ENCODE results near the gene ABCC4.

ABCC4 gene

DNA sequence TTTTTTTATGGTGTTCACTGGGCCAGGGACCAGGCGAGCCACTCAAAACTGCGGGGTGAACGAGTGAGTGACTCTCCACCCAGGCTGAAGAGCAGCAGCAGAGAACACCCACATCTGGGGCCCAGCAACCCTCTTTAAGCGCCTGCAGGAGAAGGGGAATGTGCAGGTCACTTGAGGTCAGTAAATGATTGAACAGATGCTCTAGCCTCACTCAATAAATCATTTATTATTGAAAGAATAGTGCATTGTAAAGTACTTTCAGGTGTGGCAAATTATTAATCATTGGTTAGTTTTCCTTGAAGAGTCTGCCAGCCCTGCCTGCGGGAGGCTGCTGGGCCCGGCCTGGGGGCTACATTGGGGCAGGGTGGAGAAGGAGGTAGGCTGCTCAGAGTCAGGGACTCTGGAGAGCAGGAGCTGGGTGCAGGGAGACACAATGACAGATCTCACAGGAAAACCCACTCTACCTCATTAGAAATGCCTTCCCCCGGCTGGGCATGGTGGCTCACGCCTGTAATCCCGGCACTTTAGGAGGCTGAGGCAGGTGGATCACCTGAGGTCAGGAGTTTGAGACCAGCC lies 42.5 kb downstream of the ABCC4 start:
- H3K27ac Mint-ChIP-seq = no peak overlapping the region

DNA sequence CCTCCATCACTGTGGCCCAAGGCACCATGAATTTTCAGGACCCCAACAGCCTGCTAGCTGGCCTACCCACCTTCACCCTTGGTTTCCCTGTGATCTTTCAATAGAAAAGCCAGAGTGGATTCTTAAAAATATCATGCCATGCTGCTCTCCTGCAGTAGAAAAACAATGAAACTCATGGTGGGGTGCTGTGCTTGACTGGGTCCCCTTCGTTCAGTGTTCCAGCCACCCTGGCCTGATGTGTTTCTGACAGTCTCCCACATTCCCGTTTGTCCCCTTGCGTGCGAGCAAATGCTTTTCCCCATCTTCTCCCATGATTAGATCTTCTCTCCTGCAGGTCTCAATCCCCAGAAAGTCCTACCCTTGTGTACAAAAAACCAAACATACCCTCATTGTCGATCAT lies 43.2 kb downstream of the ABCC4 start:
- no peak overlapping the region for H3K27ac Mint-ChIP-seq
- H3K9me3 Mint-ChIP-seq = no peaks in the 10 kb centered on the region
- no peaks in the 10 kb centered on the region for H3K27me3 Mint-ChIP-seq (ENCODE audit: low read depth)
- H3K36me3 Mint-ChIP-seq (ENCODE audit: low read depth) = no peaks in the 10 kb centered on the region
- no peaks in the 10 kb centered on the region for H3K4me1 Mint-ChIP-seq (ENCODE audit: low read depth)
- no peak overlapping the region for H3K4me3 Mint-ChIP-seq
- no peak for DNase-seq (ENCODE audit: low spot score)

More for the DNA sequence above, 42.5 kb downstream of the ABCC4 start:
- Mint-ChIP-seq H3K4me1 (ENCODE audit: low read depth) (no peaks in the 10 kb centered on the region), H3K9me3 (no peaks in the 10 kb centered on the region), H3K36me3 (ENCODE audit: low read depth) (no peaks in the 10 kb centered on the region), H3K27me3 (ENCODE audit: low read depth) (no peaks in the 10 kb centered on the region), H3K4me3 (no peak overlapping the region)
- no peak for DNase-seq (ENCODE audit: low spot score)

DNA sequence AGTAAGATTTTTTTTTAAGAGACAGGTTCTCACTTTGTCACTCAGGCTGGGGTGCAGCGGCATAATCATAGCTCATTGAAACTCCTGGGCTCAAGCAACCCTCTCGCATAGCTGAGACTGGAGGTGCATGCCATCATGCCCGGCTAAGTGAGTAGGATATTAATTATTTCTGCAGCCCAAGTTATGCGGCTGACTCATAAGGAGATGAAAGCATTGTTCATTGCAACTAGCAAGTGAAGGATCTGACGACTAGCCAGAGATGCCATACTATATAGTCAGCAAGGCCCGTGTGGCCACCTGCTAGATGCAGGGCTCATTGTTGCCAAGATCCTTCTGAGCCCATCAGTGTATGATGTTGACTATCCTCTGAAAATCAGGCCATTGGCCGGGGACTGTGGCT lies 45.2 kb downstream of the ABCC4 start:
- H3K27ac Mint-ChIP-seq = no peak overlapping the region
- H3K36me3 Mint-ChIP-seq (ENCODE audit: low read depth) = no peaks in the 10 kb centered on the region
- no peaks in the 10 kb centered on the region for H3K27me3 Mint-ChIP-seq (ENCODE audit: low read depth)
- DNase-seq (ENCODE audit: low spot score) = no peak
- H3K4me3 Mint-ChIP-seq = no peak overlapping the region
- H3K4me1 Mint-ChIP-seq (ENCODE audit: low read depth) = no peaks in the 10 kb centered on the region
- H3K9me3 Mint-ChIP-seq = no peaks in the 10 kb centered on the region

DNA sequence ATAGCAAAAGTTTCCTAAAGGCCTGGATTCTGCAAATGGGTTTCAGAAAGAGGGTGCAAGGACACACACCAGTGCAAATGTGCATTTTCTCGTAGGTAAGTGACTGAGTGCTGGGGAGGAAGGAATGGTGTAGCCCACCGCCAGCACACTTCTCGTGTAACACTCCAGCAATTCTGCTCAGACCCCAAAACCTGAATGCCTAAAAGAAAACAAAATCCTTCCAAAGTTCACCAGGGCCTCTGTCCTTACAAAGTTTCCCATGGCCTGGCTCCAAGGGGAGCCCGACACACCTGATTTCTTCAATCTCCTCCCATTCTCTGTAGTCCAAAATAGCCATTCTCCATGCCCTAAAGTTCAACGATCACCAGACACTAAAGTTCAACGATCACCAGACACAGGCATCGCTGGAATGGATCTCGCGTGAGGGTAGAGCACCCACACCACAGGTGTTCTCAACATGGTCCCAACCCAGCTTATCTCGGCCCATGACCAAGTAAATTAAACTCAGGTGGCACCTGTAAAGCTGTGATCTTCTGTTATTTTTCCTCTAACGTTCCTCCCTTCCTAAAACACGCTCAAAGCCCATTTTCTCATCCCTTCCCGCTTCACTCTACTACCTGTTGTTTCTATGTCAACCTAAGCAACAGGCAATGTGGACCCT lies 46.0 kb downstream of the ABCC4 start:
- Mint-ChIP-seq H3K9me3 (no peaks in the 10 kb centered on the region), H3K4me3 (no peak overlapping the region), H3K36me3 (ENCODE audit: low read depth) (no peaks in the 10 kb centered on the region), H3K27me3 (ENCODE audit: low read depth) (no peaks in the 10 kb centered on the region), H3K4me1 (ENCODE audit: low read depth) (no peaks in the 10 kb centered on the region), H3K27ac (no peak overlapping the region)
- no peak for DNase-seq (ENCODE audit: low spot score)

DNA sequence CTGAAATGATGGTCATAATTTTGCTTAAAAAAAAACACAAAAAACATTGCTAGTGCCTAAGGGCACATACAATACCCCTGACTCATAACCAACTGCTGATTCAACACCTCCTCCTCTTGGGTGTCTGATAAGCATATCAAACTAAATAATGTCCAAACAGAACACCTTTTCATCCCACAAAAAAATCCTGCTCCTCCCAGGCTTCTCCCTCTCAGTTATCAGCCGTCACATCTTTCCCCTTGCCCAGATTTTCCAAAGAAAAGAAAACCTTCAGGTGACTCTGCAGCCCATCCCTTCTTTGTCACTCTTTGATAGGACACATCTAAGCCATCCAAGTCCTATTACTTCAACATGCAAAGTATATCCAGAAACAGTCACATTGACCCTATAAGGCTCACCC lies 46.9 kb downstream of the ABCC4 start:
- Mint-ChIP-seq H3K27me3 (ENCODE audit: low read depth) (no peaks in the 10 kb centered on the region), H3K9me3 (no peaks in the 10 kb centered on the region), H3K4me1 (ENCODE audit: low read depth) (no peaks in the 10 kb centered on the region), H3K27ac (no peak overlapping the region), H3K4me3 (no peak overlapping the region), H3K36me3 (ENCODE audit: low read depth) (no peaks in the 10 kb centered on the region)
- no peak for DNase-seq (ENCODE audit: low spot score)

DNA sequence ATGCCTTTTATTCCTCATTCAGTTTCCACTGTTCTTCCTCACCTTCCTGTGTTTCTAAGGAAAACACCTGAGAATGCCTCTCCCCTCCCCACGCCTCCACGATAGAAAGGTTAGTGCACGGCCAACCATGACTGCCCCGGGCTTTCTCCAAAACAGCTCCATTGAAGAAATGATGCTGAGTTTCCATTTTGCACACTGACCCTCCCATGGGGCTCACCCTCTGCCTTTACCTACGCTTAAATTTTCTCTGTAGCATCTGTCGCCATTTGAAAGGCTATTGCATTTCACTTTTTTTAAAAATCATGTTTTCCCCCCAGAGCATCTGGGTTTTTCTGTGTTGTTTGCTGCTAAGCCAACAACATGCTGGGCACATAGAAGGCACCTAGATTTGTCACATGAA lies 48.2 kb downstream of the ABCC4 start:
- Mint-ChIP-seq H3K4me3 (no peak overlapping the region), H3K27ac (no peak overlapping the region), H3K27me3 (ENCODE audit: low read depth) (no peaks in the 10 kb centered on the region), H3K4me1 (ENCODE audit: low read depth) (no peaks in the 10 kb centered on the region), H3K36me3 (ENCODE audit: low read depth) (no peaks in the 10 kb centered on the region), H3K9me3 (no peaks in the 10 kb centered on the region)
- DNase-seq (ENCODE audit: low spot score) = no peak

DNA sequence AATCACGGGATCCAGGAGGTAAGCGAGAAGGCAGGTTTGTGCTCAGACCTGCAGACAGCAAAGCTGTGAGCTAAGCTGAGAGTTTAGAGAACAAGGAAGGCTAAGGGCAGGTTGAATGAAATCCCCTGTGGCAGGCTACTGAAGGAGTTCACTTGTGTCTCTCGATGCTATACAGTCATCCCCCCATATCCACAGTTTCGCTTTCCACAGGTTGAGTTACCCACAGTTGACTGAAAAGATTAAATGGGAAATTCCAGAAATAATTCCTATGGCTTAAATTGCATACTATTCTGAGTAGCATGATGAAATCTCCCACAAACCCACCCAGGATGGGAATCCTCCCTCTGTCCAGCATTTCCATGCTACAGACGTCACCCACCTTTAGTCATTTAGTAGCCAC lies 49.6 kb downstream of the ABCC4 start:
- Mint-ChIP-seq H3K4me1 (ENCODE audit: low read depth) (no peaks in the 10 kb centered on the region), H3K36me3 (ENCODE audit: low read depth) (peaks cover 2% of the 10 kb centered on the region), H3K27me3 (ENCODE audit: low read depth) (no peaks in the 10 kb centered on the region), H3K9me3 (no peaks in the 10 kb centered on the region), H3K4me3 (no peak overlapping the region), H3K27ac (no peak overlapping the region)
- DNase-seq (ENCODE audit: low spot score) = no peak

DNA sequence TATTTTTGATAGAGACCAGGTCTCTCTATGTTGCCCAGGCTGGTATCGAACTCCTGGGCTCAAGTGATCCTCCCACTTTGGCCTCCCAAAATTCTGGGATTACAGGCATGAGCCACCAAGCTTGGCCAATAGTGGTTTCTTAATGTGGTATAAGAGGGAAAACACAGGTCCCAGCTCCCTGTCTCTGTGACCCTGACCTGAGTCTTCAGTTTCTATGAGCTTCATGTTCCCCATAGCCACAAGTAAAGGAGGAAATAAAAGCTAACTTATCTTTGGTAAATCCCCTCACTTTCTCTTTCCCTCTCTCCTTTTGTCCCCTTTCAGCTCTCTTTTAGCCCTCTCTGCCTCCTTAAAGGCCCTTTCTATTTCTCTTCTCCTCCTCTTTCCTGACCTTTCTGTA lies 50.3 kb downstream of the ABCC4 start:
- Mint-ChIP-seq H3K27ac (no peak overlapping the region), H3K36me3 (ENCODE audit: low read depth) (peaks cover 2% of the 10 kb centered on the region), H3K4me3 (no peak overlapping the region), H3K9me3 (no peaks in the 10 kb centered on the region), H3K4me1 (ENCODE audit: low read depth) (no peaks in the 10 kb centered on the region), H3K27me3 (ENCODE audit: low read depth) (no peaks in the 10 kb centered on the region)
- no peak for DNase-seq (ENCODE audit: low spot score)

DNA sequence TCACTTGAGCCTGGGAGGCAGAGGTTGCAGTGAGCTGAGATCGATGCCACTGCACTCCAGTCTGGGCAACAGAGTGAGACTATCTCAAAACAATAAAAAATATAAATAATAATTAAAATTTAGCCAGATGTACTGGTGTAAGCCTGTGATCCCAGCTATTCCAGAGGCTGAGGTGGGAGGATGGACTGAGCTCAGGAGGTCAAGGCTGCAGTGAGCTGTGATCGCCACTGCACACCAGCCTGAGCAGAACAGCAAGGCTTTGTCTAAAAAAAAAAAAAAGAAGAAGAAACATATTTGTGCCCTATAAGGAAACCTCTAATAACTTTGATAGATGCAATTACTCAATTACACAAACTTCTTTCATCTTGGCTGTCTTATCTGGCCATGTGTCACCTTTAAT lies 52.3 kb downstream of the ABCC4 start:
- no peaks in the 10 kb centered on the region for H3K27me3 Mint-ChIP-seq (ENCODE audit: low read depth)
- DNase-seq (ENCODE audit: low spot score) = no peak
- no peak overlapping the region for H3K27ac Mint-ChIP-seq
- no peak overlapping the region for H3K4me3 Mint-ChIP-seq
- no peaks in the 10 kb centered on the region for H3K4me1 Mint-ChIP-seq (ENCODE audit: low read depth)
- no peaks in the 10 kb centered on the region for H3K9me3 Mint-ChIP-seq
- H3K36me3 Mint-ChIP-seq (ENCODE audit: low read depth) = peaks cover 2% of the 10 kb centered on the region

DNA sequence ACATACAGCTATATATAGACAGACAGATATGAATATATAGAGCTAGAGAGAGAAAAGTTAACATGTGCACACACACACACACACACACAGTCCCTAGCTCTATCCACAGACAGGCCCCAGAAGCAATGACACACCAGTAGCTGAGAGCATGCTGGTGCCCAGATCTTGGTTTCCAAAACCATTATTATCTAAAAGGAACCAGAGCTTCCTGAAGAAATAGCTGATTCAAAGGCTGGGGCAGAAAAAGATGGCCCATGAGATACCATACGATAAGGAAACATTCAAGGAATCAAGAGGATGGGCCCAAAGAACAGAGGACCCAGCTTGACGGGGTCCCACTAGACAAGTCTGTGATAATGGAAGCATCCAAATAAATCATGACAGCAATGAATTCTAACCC lies 53.4 kb downstream of the ABCC4 start:
- Mint-ChIP-seq H3K9me3 (no peaks in the 10 kb centered on the region), H3K27me3 (ENCODE audit: low read depth) (no peaks in the 10 kb centered on the region), H3K4me1 (ENCODE audit: low read depth) (no peaks in the 10 kb centered on the region), H3K4me3 (no peak overlapping the region), H3K27ac (no peak overlapping the region), H3K36me3 (ENCODE audit: low read depth) (peaks cover 2% of the 10 kb centered on the region)
- no peak for DNase-seq (ENCODE audit: low spot score)

DNA sequence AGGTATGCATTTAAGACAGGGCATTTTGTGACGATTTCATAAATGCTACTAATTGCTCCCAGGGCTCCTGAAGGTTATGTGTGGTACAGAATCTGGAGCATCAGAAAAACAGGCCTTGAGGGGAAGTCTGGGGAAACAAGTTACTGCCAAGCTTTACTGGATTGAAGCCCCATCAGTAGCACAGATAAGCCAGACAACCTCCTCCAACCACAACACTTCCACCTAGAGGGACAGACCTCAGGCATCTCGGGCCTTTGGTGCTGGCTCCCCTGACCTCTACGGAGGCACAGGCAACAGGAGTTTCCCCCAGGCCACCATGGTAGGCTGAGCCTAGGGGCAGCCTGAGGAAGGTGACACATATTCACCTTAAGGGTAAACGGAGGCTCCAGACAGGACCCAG lies 54.1 kb downstream of the ABCC4 start:
- H3K27ac Mint-ChIP-seq = no peak overlapping the region

DNA sequence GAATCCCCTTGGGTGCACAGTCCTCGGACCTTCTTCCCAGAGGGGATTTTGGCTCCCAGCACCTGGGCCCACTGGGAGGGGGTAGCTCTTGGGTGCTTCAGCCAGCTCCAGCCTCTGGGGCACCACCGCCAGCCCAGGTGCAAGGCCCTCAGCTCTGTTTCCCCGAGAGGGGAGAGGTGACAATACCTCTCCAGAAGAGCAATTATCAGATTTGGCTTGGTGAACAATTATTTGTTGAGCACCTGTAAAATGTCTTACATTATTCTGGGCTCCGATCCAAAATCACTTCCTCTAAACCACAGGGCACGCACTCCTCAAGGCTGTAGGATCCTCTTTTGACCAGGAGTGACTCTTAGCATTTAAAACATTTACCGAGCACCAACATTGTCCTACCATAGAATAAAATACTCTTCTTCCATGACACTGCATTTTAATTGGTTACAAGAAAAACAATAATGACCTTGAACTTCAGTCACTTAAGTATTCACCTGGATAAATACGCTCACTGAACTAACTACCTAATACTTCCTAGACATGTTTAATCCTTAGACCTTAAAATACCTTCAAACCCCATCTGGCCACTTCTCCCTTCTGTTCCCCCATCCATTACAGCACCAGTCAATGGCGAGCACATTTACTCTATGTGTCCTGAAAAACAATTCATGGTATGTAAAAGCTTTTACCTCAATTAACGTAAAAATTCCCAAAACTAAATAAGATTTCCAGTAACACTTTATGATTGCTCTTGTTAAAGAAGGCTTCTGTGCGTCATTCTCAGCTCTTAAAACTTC lies 54.8 kb downstream of the ABCC4 start:
- Mint-ChIP-seq H3K4me3 (no peak overlapping the region), H3K27me3 (ENCODE audit: low read depth) (no peaks in the 10 kb centered on the region), H3K27ac (no peak overlapping the region), H3K9me3 (no peaks in the 10 kb centered on the region), H3K36me3 (ENCODE audit: low read depth) (peaks cover 2% of the 10 kb centered on the region), H3K4me1 (ENCODE audit: low read depth) (no peaks in the 10 kb centered on the region)
- no peak for DNase-seq (ENCODE audit: low spot score)

More for the DNA sequence above, 54.1 kb downstream of the ABCC4 start:
- no peaks in the 10 kb centered on the region for H3K27me3 Mint-ChIP-seq (ENCODE audit: low read depth)
- H3K4me3 Mint-ChIP-seq = no peak overlapping the region
- no peak for DNase-seq (ENCODE audit: low spot score)
- no peaks in the 10 kb centered on the region for H3K4me1 Mint-ChIP-seq (ENCODE audit: low read depth)
- H3K9me3 Mint-ChIP-seq = no peaks in the 10 kb centered on the region
- peaks cover 2% of the 10 kb centered on the region for H3K36me3 Mint-ChIP-seq (ENCODE audit: low read depth)

DNA sequence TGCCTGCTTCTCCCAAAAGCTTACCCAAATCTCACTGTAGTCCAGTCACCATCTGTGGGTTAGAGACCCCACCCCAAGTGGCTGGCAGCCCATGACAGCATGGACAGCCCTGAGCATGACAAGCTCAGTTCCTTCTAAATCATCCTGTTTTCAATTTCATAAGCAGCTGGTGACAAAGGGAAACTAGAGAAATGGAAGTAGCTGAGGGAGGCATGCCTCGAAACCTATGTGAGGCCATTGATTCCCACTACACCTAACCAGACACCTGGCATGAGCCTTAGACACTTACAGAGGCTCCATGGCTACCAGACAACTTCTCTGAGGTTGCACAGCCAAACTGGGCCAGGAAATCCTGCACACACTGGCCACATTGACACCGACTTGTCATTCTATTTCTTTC lies 56.2 kb downstream of the ABCC4 start:
- Mint-ChIP-seq H3K27ac (no peak overlapping the region), H3K27me3 (ENCODE audit: low read depth) (no peaks in the 10 kb centered on the region), H3K4me3 (no peak overlapping the region), H3K9me3 (no peaks in the 10 kb centered on the region), H3K36me3 (ENCODE audit: low read depth) (peaks cover 4% of the 10 kb centered on the region), H3K4me1 (ENCODE audit: low read depth) (no peaks in the 10 kb centered on the region)
- DNase-seq (ENCODE audit: low spot score) = no peak

DNA sequence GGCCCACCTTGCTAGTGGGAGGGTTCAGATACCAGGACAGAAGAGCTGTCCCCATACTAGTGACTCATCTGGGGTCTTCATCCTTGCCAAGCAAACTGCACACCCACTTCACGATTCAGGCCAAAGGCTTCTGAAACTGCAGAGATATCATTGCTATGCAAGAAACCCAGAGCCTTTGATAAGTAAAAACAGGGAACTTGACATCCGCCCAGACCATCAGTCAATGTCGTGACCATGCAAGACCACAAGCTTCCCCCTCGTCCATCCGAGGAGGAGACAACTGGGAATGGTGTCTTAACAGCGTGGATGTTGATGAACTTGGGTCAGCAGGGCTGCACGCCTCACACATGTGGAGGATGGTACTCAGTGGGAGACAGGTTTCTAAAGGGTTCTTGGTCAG lies 58.0 kb downstream of the ABCC4 start:
- Mint-ChIP-seq H3K27ac (no peak overlapping the region), H3K4me1 (ENCODE audit: low read depth) (no peaks in the 10 kb centered on the region), H3K27me3 (ENCODE audit: low read depth) (no peaks in the 10 kb centered on the region), H3K36me3 (ENCODE audit: low read depth) (peaks cover 4% of the 10 kb centered on the region), H3K9me3 (no peaks in the 10 kb centered on the region), H3K4me3 (no peak overlapping the region)
- DNase-seq (ENCODE audit: low spot score) = no peak

Measured in T-helper 2 cell treated with Interferon-gamma antibody and Interleukin-4, amounts not matched to agents 5 μg/mL and 100 μg/mL, for 36 hours (primary cell).